SW480 (cell line): ENCODE data around the gene SAAL1.

Source experiments
- DNase-seq: peaks from one replicate; pipeline ENCODE4 v3.0.0-alpha.2; 2016; ENCODE audit warnings: low spot score

Gene SAAL1

DNA sequence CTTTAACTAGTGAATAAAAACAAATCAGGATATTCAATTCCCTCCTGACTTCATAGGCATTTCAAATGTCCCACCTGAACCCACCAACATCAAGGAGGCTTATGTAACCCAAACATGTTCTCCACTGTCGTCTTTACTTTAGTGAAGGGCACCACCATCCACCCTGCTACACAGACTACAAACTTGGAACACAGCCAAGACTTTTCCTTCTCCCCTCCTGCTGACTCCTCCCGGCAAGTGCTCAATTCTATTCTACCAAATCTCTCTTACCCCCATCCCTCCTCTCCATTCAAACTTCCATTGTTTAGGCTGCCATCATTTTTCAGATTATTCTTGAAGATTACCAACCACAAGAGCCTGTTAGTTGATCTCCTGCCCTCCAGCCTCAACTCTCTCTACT is 24.3 kb downstream of the SAAL1 start:
- DNase-seq = no peak

DNA sequence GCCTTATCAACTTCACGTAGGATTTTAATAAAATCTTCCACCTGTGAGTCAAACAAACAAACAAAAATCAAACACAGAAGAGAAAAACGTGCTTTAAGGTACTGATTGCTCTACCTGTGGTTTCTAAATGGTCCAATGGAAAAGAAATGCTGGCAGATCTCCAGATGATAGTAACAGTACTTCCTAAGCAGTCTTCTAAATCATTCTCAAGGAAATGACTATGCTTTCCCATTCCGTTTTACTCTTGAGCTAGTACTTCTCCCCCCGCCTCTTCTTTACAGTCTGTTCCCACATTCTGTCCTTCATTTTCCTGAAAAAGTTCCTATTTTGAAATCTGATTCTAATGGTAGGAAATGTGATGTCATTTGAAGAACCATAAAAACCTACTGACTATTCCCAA is 25.4 kb downstream of the SAAL1 start:
- no peak for DNase-seq

DNA sequence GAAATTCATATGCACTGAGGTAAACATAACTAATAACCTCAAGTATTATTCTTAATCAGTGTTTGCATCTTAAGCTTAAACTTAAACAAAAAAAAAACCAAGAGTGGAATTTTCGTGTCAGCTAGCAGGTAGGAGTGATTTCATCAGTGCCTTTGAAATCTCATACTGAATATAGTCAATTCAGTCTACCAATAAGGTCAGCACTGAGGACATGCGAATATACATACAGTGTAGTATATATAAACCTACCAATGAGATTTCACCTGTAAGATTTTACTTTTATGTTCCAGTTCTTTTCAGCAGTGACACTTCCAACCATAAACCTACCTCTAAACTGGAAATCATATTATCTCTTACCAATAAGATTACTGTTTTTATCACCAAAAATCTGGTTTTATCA is 27.0 kb downstream of the SAAL1 start:
- DNase-seq = no peak

DNA sequence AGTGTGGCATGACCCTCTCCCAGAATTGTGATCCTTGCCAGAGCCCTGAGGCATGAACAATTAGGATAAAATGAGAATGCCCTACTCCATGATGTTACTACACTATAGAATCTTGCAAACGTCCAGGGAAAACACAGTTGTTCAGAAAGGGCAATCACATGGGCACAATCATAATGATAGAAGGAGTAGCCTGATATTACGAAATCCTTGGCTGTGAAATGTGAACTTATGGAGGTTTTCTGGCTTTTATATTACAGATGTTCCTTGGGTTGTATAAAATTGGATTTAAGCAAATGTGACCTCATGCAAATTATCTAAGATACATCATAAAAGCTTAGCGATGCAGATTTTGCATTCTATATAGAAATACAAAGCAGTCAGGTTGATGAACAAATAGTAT is 30.4 kb downstream of the SAAL1 start:
- DNase-seq = no peak

DNA sequence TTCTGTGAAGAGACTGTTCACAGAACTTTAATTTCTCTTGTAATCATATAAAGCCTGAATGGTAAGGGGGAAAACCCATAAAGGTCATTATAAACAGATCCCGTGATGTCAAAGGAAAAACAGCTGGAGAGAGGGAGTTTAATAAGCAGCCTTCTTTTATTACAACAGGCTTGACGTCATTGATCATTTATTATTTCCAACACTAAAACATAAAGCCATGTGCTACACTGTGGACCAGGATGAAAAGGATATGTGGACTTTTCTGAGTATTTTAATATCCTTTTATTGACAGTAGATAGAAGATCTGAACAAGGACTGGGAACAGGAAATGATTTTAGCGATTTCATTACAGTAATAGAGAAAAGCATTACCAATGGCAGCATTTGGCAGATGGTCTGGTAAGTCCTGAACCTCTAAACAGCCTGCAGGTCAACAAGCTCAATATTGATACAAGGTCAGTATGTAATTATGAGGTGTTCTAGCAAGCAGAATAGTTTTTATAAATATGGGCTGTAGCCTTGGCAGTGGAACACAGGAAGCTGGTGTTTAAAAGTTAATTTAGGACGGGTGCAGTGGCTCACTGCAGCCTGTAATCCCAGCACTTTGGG is 34.7 kb downstream of the SAAL1 start:
- no peak for DNase-seq

DNA sequence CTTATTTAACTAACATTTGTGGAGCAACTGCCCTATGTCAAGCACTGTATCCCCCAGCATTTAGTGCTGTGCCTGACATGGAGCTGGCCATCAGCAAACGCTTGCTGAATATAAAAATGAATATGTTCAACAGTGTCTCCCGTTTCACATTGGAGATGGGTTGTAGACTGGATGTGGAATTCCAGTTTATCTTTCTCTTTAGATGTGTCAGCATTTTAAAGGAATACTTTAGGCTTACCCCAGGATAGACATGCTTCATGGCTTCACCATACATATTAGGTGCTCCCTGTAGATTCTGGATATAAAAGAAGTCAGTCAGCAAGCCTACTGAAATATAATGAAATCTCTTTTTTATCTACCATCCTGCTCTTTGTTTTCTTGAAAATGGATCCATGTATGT is 38.5 kb downstream of the SAAL1 start:
- no peak for DNase-seq

DNA sequence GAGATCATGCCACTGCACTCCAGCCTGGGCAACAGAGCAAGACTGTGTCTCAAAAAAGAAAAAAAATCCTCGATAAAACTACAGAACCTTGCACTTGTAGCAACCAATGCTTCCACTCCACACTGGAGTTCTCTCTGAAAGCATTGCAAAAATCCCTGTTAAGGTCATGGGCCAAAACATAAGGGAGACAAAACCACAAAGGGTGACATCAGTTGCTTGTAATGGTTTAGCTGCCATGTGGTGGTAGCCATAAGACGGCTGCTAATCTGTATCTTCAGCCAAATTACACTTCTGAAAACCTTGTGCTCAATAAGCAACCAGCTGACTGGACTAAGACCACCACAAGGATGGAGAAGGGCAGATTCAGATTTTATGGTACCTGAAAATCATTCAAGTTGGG is 39.3 kb downstream of the SAAL1 start:
- DNase-seq = no peak

DNA sequence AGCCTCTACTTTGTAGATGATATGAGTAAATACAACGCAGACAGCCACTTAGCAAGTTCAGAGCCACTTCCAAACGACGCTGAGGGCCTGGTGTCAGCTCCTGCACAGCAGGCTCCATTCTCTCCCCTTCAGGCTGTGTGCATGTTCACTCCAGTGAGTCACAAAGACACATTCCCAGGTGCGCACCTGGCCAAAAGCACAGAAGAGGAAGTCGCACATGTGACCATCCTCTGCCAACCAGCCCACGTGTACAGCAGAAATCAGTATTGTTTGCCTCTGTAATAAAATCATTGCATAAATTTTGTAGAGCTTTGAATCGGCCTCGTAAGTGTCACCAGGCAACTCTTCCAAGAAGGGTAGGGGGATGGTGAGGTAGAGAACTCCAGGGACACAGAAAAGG is 40.3 kb downstream of the SAAL1 start:
- no peak for DNase-seq

DNA sequence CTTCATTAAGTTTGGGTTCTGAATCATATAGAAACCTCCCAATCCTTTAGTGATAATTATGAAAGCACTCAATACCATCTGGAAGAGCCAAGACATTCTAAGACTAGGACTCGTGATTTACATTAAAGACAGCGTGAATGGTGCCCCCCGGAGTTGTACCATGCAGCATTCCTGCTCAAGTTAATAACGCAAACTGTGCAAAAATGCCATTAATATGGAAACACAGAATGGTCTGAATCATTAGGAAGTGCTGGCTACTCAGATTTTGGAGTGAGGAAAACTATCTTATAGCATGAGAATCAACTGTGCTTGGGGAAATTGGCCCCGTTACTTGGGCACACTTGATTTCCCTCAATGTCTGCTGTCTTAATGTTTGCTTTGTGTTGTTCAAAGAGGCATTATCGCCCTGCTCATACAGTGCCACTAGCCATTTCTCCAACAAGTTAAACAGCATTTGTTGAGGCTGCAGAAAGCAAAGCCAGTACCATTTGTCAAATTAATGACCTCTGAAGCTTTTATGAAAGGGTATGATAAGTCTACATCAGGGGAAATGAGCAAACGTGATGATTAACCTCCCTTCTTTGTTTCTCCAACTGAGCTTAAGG is 41.3 kb downstream of the SAAL1 start:
- DNase-seq = no peak

DNA sequence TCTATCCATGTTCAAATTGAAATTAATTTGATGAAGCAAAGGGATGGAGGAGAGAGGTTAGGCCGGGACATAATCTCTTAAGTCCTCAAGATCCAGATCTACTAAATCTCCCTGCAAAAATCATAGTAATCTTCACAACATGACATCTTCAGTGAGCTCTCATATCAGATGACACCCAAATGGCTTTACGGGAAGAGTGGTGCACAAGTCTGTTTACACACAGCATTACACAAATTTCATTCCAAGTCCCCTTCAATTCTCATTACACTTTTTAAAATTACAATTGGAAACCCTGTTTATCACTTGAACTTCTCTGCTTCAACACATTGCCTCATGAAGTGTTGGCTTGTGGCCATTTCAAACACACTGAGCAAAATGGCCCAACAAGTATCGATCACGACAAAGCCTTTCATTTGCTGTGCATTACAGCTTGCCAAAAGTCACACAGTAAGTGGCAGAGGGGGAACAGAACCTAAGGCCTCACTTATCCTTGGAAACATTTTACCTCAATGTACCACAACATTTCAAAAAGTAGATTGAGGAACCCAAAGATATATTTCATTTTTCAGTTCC is 41.9 kb downstream of the SAAL1 start:
- no peak for DNase-seq

DNA sequence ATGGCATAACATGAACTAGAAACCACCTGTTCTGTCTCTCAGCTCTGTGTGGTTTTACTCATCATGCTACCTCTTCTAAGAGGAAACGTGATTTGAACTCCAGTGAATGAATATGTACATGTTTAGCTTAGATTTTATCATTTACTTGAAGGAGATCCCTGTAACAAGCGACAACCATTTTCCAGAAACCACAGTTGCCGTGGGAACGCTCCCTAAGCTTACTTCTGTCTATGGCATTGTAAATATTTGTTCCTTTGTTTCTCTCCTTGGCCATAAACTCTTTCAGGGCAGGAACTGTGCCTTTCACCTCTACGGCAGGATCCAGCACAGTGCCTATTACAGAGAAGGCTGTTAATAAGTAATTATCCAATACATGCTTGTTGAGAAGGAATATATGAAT is 42.8 kb downstream of the SAAL1 start:
- DNase-seq = no peak

DNA sequence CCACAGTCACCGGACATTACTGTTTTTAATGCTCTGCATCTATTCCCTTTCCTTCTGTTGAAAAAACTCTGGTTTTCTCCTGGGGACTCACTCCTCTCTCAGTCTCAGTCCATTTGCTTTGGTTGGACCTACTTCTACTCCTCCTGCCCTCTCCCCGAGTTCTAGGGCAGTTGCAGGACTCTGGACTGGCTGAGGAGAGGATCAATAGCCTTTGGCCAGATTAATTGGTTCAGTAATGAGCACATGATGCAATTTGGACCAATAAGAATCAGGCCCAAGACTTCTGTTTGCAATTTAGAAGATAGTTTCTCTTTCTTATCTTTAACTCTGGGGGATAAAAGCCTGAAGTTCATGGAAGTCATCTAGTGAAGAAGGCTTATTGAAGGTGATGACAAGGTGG is 44.5 kb downstream of the SAAL1 start:
- no peak for DNase-seq

DNA sequence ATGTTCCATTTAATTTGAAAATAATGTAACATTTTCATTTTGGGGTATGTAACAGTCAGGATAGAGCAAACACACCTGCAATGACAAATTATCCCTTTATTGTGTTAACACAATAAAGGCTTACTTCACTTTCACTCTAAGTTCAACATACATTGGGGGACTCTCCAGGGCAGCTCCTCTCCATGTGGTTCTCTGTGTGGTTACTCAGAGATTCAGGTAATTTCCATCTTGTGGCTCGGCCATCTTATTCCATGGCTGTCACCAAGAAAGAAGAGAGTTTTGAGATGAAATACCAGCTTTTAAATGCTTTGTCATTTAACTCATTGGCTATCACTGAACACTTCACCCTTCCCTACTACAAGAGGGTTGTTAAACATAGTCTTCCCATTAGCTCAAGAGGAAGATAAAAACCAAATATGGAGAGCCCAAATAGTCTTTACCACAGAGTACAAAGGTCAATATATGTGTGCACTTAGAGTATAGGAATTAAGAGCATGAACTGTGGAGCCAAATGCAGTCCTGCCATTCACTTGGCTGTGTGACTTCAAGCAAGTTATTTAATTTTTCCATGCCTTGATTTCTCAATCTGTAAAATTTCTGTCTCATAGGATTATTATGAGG is 49.2 kb downstream of the SAAL1 start:
- DNase-seq = peak; percentile 74

DNA sequence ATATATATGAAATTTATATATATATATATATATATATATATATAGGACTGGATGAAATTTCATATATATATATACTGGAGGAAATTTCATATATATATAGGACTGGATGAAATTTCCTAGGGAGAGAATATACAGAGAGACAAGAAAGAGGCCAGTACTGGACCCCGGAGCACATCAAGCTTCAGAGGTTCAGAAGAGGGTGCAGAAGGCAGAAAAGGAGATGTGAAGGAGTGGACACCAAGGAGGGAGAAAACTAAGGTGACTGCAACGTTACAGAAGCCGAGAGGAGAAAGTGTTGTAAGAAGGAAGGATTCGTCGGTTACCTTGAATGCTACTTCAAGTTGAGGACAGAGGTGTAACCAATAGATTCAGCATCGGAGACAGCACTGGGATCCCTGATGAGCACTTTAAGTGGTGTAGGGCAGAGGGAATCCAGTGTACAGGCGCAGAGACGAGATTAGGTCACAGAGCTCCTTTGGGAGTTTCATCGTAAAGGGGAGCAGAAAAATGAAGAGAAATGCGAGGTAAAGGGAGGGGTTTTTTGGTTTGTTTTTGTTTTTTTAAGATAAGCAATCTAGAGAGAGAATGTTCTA is 51.3 kb downstream of the SAAL1 start:
- no peak for DNase-seq

DNA sequence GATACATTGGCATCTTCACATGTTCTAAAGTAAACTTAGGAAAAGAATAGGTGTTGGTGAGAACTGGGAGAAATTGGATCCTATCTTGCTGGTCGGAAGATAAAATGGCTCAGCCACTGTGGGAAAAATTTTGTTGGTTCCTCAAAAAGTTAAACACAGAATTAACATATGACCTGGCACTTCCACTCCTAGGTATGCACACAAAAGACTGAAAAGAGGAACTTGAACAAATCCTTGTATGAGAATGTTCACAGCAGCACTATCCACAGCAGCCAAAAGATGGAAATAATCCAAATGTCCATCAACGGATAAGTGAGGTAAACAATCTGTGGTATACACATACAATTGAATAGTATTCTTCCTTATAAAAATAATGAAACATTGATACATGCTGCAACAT is 55.0 kb downstream of the SAAL1 start:
- no peak for DNase-seq

DNA sequence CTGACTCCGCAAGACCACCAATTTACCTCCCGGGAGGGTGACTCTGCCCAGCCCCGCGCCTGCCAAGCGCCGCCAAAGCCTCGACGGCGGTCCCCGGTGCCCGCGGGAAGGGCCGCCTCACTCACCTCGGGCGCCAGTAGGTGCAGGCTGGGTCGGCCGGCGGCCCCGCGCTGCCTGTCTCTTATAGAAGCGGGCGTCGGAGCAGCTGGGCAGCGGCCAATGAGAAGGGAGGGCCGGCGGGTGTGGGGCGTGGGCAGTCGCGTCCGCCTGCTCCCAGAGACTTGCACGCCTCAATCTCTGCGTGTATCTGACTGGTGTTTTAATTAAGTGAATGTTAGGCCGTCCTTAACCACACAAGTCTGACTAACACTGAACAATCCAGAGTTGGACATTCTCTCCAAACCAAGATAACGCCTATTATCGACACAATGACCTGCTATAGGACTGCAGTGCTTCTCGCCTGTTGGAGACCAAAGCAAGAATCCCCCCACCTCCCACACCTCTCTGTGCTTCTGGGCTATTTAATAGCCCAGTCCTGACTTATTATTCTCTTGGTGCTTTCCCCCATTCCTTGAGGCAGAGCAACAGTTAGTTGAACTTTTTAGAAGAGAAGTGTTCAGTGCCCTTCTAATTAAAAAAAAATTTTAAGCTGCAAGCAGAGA is 59.6 kb downstream of the SAAL1 start, which contains the start of gene TPH1:
Gene TPH1, minus strand, starts transcription at position 154 of the 662 bp plus-strand sequence. CDS start 5,507 bp downstream, outside the sequence.
- DNase-seq = peak; percentile 76

DNA sequence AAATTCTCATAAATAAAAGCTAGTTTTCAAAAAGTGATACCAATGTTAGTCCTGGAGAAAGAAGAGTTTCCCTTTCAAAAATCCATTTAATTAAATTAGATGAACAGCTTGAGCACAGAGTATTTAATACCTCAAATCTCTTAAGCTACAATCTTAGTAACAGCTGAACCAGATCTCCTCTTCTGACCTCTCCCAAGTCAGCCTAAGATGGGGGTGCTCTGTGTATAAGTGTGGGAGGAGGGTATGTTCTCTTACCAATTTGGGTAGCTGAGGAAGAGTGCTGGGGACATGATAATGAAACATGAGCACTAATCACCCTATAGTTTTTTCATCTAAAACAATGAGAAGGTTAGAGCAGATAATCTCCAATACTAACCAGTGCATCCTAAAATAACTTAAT is 69.4 kb downstream of the SAAL1 start:
- DNase-seq = no peak
